Kidney capillary endothelial cell (primary cell): ENCODE data around the gene GAMT.
A peak's percentile ranks its signal among the peaks of the same experiment; 100 is the strongest.

Experiments used
- DNase-seq: peaks from one replicate; pipeline ENCODE4 v3.0.0-alpha.2; 2018; ENCODE audit warnings: low spot score

The GAMT gene

GRCh38 chr19:1364070-1364704, 37.2 kb downstream of the GAMT start:
- DNase-seq, result no peak

DNA sequence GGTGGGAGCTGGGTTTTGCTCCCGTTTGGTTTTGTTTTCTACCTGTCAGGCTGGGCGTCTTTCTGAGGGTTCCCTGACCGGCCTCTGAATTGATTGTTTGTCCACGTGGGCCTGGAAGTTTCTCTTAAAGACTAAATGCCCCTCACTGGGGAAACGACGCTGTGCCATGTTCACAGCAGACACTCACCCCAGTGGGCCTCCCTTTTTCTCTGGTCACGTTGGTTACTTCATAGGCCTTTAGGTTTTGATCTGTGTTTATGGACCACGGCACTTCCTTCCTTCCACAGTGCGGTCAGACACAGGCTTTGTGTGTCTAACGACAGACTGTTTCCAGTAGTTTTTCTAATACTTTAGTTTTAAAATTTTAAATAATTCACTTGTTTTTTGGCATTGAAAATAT, 37.7 kb downstream of the GAMT start:
- DNase-seq, result no peak

GRCh38 chr19:1362387-1363257, 38.7 kb downstream of the GAMT start:
- DNase-seq, result no peak

GRCh38 chr19:1361601-1362386, 39.5 kb downstream of the GAMT start:
- peak; percentile 78 for DNase-seq

- no peak for DNase-seq
Measured at GRCh38 chr19:1360818-1361461, 40.4 kb downstream of the GAMT start.

- DNase-seq, result no peak
Measured at GRCh38 chr19:1360126-1360817, 41.1 kb downstream of the GAMT start.

- no peak for DNase-seq
Measured at GRCh38 chr19:1357531-1358109, 43.7 kb downstream of the GAMT start.

- DNase-seq, result no peak
Measured at GRCh38 chr19:1356508-1356865, 44.9 kb downstream of the GAMT start.

GRCh38 chr19:1355568-1356507, 45.5 kb downstream of the GAMT start:
- DNase-seq, result no peak

DNA sequence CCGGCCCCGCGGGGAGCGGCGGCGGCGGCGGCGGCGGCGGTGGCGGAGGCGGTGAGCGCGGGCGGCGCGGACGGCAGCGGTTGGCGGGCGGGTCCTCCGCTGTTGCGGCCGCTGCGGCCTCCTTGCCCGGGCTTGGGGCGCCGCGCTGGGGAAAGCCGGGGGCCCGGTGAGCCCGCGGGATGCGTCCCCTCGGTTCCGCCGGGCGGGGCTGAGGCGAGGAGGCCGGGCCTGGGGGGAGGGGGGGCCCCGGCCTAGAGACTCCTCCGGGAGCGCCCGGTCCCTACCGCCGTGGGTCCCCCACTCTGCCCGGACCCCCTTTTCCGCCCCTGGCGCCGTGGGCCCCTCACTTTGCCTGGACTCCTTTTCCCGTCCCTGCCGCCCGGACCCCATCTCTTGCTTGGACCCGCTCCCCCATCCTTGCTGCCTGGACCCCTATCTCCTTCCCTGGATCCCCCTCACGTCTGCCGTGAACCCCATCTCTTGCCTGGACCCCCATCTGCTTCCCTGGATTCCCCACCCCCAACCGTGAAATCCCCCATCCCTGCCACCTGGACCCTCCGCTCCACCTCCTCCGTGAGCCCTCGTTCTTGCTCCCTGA, 46.3 kb downstream of the GAMT start:
- DNase-seq, result no peak

- no peak for DNase-seq
Measured at GRCh38 chr19:1353144-1353543, 48.2 kb downstream of the GAMT start.

- DNase-seq, result no peak
Measured at GRCh38 chr19:1351381-1351851, 49.9 kb downstream of the GAMT start.

DNA sequence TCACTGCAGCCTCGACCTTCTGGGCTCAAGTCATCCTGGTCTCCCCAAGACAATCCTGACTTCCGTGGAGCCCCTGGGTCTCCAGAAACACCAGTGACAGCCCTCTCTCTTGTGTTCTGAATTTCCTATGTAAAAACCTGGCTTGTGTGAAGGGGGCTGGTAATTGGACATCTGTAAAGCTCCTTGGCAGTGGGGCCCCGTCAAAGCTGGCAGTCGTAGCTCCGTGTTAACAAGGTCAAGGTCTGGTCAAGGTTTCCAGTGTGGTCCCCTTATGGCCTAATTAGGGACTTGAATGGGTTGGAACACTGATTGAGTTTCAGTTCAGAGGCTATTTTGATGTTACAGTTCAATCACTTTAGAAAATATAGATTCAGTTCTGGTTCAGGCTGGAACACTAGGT, 50.5 kb downstream of the GAMT start:
- no peak for DNase-seq

DNA sequence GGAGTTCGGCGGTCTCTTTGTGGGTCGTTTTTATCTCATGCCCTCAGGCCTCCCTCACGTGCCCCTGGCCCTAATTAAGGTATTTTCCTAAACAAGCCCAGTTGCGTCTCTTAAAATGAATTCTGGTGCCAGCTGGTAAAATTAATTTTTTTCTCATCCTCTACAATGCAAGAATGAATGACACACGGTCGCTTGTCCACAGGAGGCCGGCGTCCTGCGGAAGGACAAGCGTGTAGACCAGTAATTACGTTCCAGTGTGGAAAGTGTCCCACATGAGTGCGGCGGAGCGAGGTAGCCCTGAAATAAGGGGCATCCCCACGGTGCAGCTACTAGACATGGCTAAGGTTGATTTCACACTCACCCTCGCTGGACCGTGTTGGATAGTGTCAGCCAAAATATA, 52.1 kb downstream of the GAMT start:
- no peak for DNase-seq
